ENCODE data around the gene CPA1.

CPA1 gene

GRCh38 chr7:130394421-130395195 is 14.3 kb downstream of the CPA1 start:
- TF ChIP-seq CTCF (conservative IDR thresholded peaks at IDR 0.05; ENCODE audit: low read depth, low read length), result no peak

GRCh38 chr7:130395421-130395820 is 15.1 kb downstream of the CPA1 start:
- no peak for TF ChIP-seq CTCF (conservative IDR thresholded peaks at IDR 0.05; ENCODE audit: low read depth, low read length)
- H3K4me3 ChIP-seq (ENCODE audit: low read length), result no peak overlapping the region
- no peak for DNase-seq (ENCODE audit: low read depth)

More at GRCh38 chr7:130394421-130395195, 14.3 kb downstream of the CPA1 start:
- DNase-seq (ENCODE audit: low read depth), result no peak
- H3K4me3 ChIP-seq (ENCODE audit: low read length), result no peak overlapping the region

GRCh38 chr7:130396109-130396508 is 15.8 kb downstream of the CPA1 start:
- TF ChIP-seq CTCF (conservative IDR thresholded peaks at IDR 0.05; ENCODE audit: low read depth, low read length), result no peak
- no peak for DNase-seq (ENCODE audit: low read depth)
- H3K4me3 ChIP-seq (ENCODE audit: low read length), result no peak overlapping the region

- H3K4me3 ChIP-seq (ENCODE audit: low read length), result no peak overlapping the region
- no peak for TF ChIP-seq CTCF (conservative IDR thresholded peaks at IDR 0.05; ENCODE audit: low read depth, low read length)
- DNase-seq (ENCODE audit: low read depth), result no peak
Measured at GRCh38 chr7:130397051-130397757, 16.9 kb downstream of the CPA1 start.

GRCh38 chr7:130397758-130398073 is 17.4 kb downstream of the CPA1 start:
- H3K4me3 ChIP-seq (ENCODE audit: low read length), result no peak overlapping the region
- no peak for TF ChIP-seq CTCF (conservative IDR thresholded peaks at IDR 0.05; ENCODE audit: low read depth, low read length)
- DNase-seq (ENCODE audit: low read depth), result no peak

- no peak for DNase-seq (ENCODE audit: low read depth)
- no peak overlapping the region for H3K4me3 ChIP-seq (ENCODE audit: low read length)
- no peak for TF ChIP-seq CTCF (conservative IDR thresholded peaks at IDR 0.05; ENCODE audit: low read depth, low read length)
Measured at GRCh38 chr7:130398526-130399090, 18.3 kb downstream of the CPA1 start.
